Ovary (tissue), 3 donors: ENCODE data around the gene MAS1L.

Experiments
- CTCF ChIP-seq, 3 donors: fragments of 450-650 bp in 2 of 3; fragments of 200-600 bp in 1 of 3; IDR thresholded peaks; one replicate each; pipeline versions ENCODE4 v1.5.1 to v1.8.0; 2016 to 2022; ENCODE audit warnings: antibody characterized with exemption in 3 of 3, mild to moderate bottlenecking in 1 of 3
- POLR2A ChIP-seq: fragments of 450-650 bp; IDR thresholded peaks from one replicate; pipeline ENCODE4 v1.6.1; 2017; ENCODE audit warnings: antibody characterized with exemption, mild to moderate bottlenecking, moderate library complexity
- donor health status: DM: no; HTN: no; CAD: no.

DNA sequence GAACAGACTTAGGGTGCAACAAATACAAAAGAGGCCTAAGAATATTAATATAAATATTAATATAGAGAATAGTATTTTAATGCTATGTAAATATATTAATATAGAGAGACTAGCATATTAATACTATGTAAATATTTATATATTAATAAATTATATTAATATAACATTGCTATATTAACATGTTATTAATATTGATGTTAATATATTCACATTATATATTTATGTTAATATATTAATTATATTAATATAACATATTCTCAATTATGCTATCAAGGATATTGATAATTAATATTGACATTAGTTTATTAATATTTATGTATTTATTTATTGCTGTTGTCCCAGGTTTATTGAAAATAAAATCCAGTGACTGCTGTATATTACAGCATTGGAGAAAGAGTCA, 1.1 kb upstream of the MAS1L start:
- TF ChIP-seq CTCF (IDR thresholded peaks at IDR 0.05): no peak
- no peak for TF ChIP-seq POLR2A
